Stomach (tissue), 4 donors: Measurements from ENCODE around the gene MET.

Source experiments
- CTCF ChIP-seq, 7 experiments: fragments of 450-650 bp in 4 of 7; fragments of 200-600 bp in 3 of 7; sonication (generic) in 3 of 7; IDR thresholded peaks; one replicate each; pipeline ENCODE4 v1.5.1; 2016 to 2019; ENCODE audit warnings: antibody characterized with exemption in 7 of 7, control low read depth in 2 of 7, mild to moderate bottlenecking in 1 of 7
- EP300 ChIP-seq: sonication (generic); formaldehyde crosslinking; IDR thresholded peaks from one replicate; pipeline ENCODE4 v1.6.1; 2017; ENCODE audit warnings: antibody characterized with exemption
- POLR2A ChIP-seq, 4 donors: fragments of 450-650 bp; IDR thresholded peaks; one replicate each; pipeline ENCODE4 v1.6.1; 2016; ENCODE audit warnings: antibody characterized with exemption in 4 of 4, control low read depth in 2 of 4, mild to moderate bottlenecking in 1 of 4, moderate library complexity in 1 of 4
- POLR2AphosphoS5 ChIP-seq, 3 donors: sonication (generic); formaldehyde crosslinking; IDR thresholded peaks; one replicate each; pipeline ENCODE4 v1.6.1; 2016; ENCODE audit warnings: antibody characterized with exemption in 3 of 3

DNA sequence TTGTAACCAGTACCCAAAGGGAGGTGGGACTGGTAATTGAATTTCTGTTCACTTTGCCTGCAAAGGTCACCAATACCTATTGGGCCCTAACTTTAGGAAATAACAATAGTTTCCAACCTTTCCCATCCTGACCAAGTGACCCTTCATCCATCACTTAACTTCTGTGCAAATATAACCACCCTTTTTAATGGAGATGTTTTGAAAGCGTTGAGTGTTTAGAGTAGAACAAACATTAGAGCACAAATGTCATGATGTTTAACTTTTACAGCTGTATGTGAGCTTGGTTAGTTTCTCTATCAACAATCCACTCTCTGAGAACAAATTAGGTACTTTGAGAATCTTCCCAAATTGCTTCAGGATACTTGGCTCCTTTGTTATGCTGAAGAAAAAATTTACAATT, 66.4 kb downstream of the MET start:
- TF ChIP-seq CTCF (IDR thresholded peaks at IDR 0.05) (no peak), POLR2A (IDR thresholded peaks at IDR 0.05) (no peak), POLR2AphosphoS5 (IDR thresholded peaks at IDR 0.05) (no peak), EP300 (no peak)
